ENCODE measurements around the gene MYO19. TPM values are rescaled to one million over a fixed set of nuclear protein-coding genes. Genes with fewer than 3 reads are reported as not detected.

MYO19 gene
- total and polyA plus RNA-seq, 2 experiments from 2014 or later, result 14.9 to 34.4 TPM

DNA sequence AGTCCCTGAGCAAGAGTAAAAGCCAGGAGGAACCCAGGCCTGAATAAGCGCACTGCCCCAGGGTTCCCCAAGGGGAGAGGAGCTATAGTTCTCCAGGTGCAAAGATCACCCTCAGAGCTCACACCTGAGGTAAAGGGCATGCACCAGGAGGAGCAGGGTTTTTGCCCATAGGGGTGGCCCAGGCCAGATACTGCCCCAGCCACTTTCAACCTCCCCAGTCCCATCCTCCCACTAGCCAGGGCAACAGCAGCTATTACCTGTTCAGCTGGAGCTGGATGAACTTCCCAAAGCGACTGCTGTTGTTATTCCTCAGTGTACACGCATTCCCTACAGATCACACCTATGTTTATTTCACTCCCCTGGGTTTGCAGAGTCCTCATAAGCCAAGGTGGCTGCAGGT lies 19.8 kb downstream of the MYO19 start:
- H3K4me3 ChIP-seq, result no peak overlapping the region
- H3K27ac ChIP-seq, result no peak overlapping the region
- no peaks in the 10 kb centered on the region for H3K4me1 ChIP-seq (ENCODE audit: insufficient read depth)
- H4K20me1 ChIP-seq (ENCODE audit: insufficient read depth), result no peaks in the 10 kb centered on the region
- H2AFZ ChIP-seq, result no peak overlapping the region
- no peak for DNase-seq
- H3K27me3 ChIP-seq (replicated peaks; ENCODE audit: insufficient read depth), result no peaks in the 10 kb centered on the region
- peaks cover 16% of the 10 kb centered on the region; the same call in 1 of the 2 replicates for H3K36me3 ChIP-seq (ENCODE audit: low read depth)
- H3K79me2 ChIP-seq (ENCODE audit: insufficient read depth), result no peaks in the 10 kb centered on the region
- no peak overlapping the region for H3K4me2 ChIP-seq (ENCODE audit: unreplicated experiment)
- TF ChIP-seq EZH2phosphoT487 (IDR thresholded peaks at IDR 0.05; ENCODE audit: insufficient read depth, low read depth) (no peak), EZH2 (IDR thresholded peaks at IDR 0.05; ENCODE audit: insufficient read depth, poor library complexity, severe bottlenecking) (no peak)
- no peaks in the 10 kb centered on the region for H3K9me3 ChIP-seq (ENCODE audit: low read depth)
- no peak overlapping the region for H3K9ac ChIP-seq
- H3K9me2 ChIP-seq (ENCODE audit: insufficient read depth), result no peaks in the 10 kb centered on the region
- 0 out of 2 replicates have a peak, but pooled peaks cover 8% of the 10 kb centered on the region for H3F3A ChIP-seq (ENCODE audit: insufficient read depth)
- in situ Hi-C loops (cut with MboI), result loop anchor here (25.0 kb wide), 2 partner anchors 678 to 1428 kb away; no protein-coding TSS in a partner anchor
- WGBS, 2 experiments (ENCODE audit: low coverage in 1 of 2, low lambda C conversion rate in 2 of 2, missing lambda C conversion rate in 2 of 2), result 96 to 97% methylated on average over 3 of the region's 3 CpGs

DNA sequence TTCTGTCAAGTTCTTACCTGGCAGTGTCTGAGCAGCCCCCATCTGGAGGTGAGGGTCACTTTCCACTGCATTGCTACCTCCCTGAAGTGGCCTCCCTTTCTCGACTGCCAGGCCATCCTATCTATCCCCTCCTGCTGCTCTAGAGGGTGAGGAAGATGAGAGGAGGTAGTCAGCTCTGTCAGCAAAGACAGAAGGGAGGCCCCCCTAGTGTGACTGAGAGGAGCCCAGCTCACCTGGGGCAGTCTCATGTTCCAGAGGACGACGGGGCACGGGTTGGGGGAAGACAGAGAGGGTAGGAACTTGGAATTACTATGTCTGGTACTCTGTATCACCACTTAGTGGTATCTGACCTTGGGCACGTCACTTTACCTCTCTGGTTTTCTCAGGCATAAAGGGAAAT lies 22.0 kb downstream of the MYO19 start:
- no peaks in the 10 kb centered on the region for H3K27me3 ChIP-seq (replicated peaks; ENCODE audit: insufficient read depth)
- H3K4me1 ChIP-seq (ENCODE audit: insufficient read depth), result no peaks in the 10 kb centered on the region
- H4K20me1 ChIP-seq (ENCODE audit: insufficient read depth), result no peaks in the 10 kb centered on the region
- no peak for DNase-seq
- in situ Hi-C loops (cut with MboI), result loop anchor here (25.0 kb wide), 2 partner anchors 675 to 1425 kb away; no protein-coding TSS in a partner anchor
- H2AFZ ChIP-seq, result no peak overlapping the region
- H3K4me3 ChIP-seq, result no peak overlapping the region
- H3K79me2 ChIP-seq (ENCODE audit: insufficient read depth), result no peaks in the 10 kb centered on the region
- H3K27ac ChIP-seq, result no peak overlapping the region
- no peaks in the 10 kb centered on the region for H3K9me2 ChIP-seq (ENCODE audit: insufficient read depth)
- 93 to 97% methylated on average over 5 of the region's 5 CpGs for WGBS, 2 experiments (ENCODE audit: low coverage in 1 of 2, low lambda C conversion rate in 2 of 2, missing lambda C conversion rate in 2 of 2)
- no peaks in the 10 kb centered on the region for H3K9me3 ChIP-seq (ENCODE audit: low read depth)
- H3K36me3 ChIP-seq (ENCODE audit: low read depth), result 0 out of 2 replicates have a peak, but pooled peaks cover 9% of the 10 kb centered on the region
- no peak overlapping the region for H3K9ac ChIP-seq
- H3K4me2 ChIP-seq (ENCODE audit: unreplicated experiment), result no peak overlapping the region
- no peak for TF ChIP-seq EZH2 (IDR thresholded peaks at IDR 0.05; ENCODE audit: insufficient read depth, poor library complexity, severe bottlenecking)
- no peaks in the 10 kb centered on the region for H3F3A ChIP-seq (ENCODE audit: insufficient read depth)

GRCh38 chr17:36511216-36511615 lies 23.5 kb downstream of the MYO19 start:
- H3K4me1 ChIP-seq (ENCODE audit: insufficient read depth), result no peaks in the 10 kb centered on the region
- H3K27ac ChIP-seq, result no peak overlapping the region
- DNase-seq, result no peak
- H3K36me3 ChIP-seq (ENCODE audit: low read depth), result no peaks in the 10 kb centered on the region
- no peaks in the 10 kb centered on the region for H3K9me3 ChIP-seq (ENCODE audit: low read depth)
- no peak overlapping the region for H3K4me3 ChIP-seq
- no peaks in the 10 kb centered on the region for H3K9me2 ChIP-seq (ENCODE audit: insufficient read depth)
- TF ChIP-seq EZH2phosphoT487 (IDR thresholded peaks at IDR 0.05; ENCODE audit: insufficient read depth, low read depth) (no peak), EZH2 (IDR thresholded peaks at IDR 0.05; ENCODE audit: insufficient read depth, poor library complexity, severe bottlenecking) (no peak)
- no peaks in the 10 kb centered on the region for H3K79me2 ChIP-seq (ENCODE audit: insufficient read depth)
- no peak overlapping the region for H3K4me2 ChIP-seq (ENCODE audit: unreplicated experiment)
- 90 to 94% methylated on average over 5 to 6 of the region's 6 CpGs for WGBS, 2 experiments (ENCODE audit: low coverage in 1 of 2, low lambda C conversion rate in 2 of 2, missing lambda C conversion rate in 2 of 2)
- no peak overlapping the region for H3K9ac ChIP-seq
- H2AFZ ChIP-seq, result no peak overlapping the region
- no peaks in the 10 kb centered on the region for H4K20me1 ChIP-seq (ENCODE audit: insufficient read depth)
- in situ Hi-C loops (cut with MboI), result loop anchor here (25.0 kb wide), 2 partner anchors 674 to 1424 kb away; no protein-coding TSS in a partner anchor
- H3F3A ChIP-seq (ENCODE audit: insufficient read depth), result no peaks in the 10 kb centered on the region
- H3K27me3 ChIP-seq (replicated peaks; ENCODE audit: insufficient read depth), result no peaks in the 10 kb centered on the region

GRCh38 chr17:36510636-36511035 lies 24.0 kb downstream of the MYO19 start:
- no peak overlapping the region for H3K4me2 ChIP-seq (ENCODE audit: unreplicated experiment)
- no peak overlapping the region for H2AFZ ChIP-seq
- no peaks in the 10 kb centered on the region for H3K79me2 ChIP-seq (ENCODE audit: insufficient read depth)
- no peaks in the 10 kb centered on the region for H3K36me3 ChIP-seq (ENCODE audit: low read depth)
- H3K4me1 ChIP-seq (ENCODE audit: insufficient read depth), result no peaks in the 10 kb centered on the region
- no peak for TF ChIP-seq EZH2phosphoT487 (IDR thresholded peaks at IDR 0.05; ENCODE audit: insufficient read depth, low read depth)
- no peak for TF ChIP-seq EZH2 (IDR thresholded peaks at IDR 0.05; ENCODE audit: insufficient read depth, poor library complexity, severe bottlenecking)
- H3K27me3 ChIP-seq (replicated peaks; ENCODE audit: insufficient read depth), result no peaks in the 10 kb centered on the region
- H3K9ac ChIP-seq, result no peak overlapping the region
- no peak overlapping the region for H3K27ac ChIP-seq
- no peaks in the 10 kb centered on the region for H3F3A ChIP-seq (ENCODE audit: insufficient read depth)
- H3K4me3 ChIP-seq, result no peak overlapping the region
- no peaks in the 10 kb centered on the region for H3K9me2 ChIP-seq (ENCODE audit: insufficient read depth)
- in situ Hi-C loops (cut with MboI), result loop anchor here (25.0 kb wide), 2 partner anchors 673 to 1423 kb away; no protein-coding TSS in a partner anchor
- DNase-seq, result no peak
- H4K20me1 ChIP-seq (ENCODE audit: insufficient read depth), result no peaks in the 10 kb centered on the region
- no peaks in the 10 kb centered on the region for H3K9me3 ChIP-seq (ENCODE audit: low read depth)
- 84 to 92% methylated on average over 14 of the region's 14 CpGs for WGBS, 2 experiments (ENCODE audit: low coverage in 1 of 2, low lambda C conversion rate in 2 of 2, missing lambda C conversion rate in 2 of 2)

Measured in GM23248 (cell line).